K562 (cell line): ENCODE measurements around the gene ATP5ME. TPM values are rescaled to one million over a fixed set of nuclear protein-coding genes. Genes with fewer than 3 reads are reported as not detected.
A peak's percentile ranks its signal among the peaks of the same experiment; 100 is the strongest.

Source experiments
- CREM ChIP-seq: IDR thresholded peaks from 2 replicates; pipeline ENCODE4 v1.6.1; 2014; ENCODE audit warnings: antibody characterized with exemption, low read depth
- ESRRA ChIP-seq: fragments of 450-650 bp; IDR thresholded peaks from 2 replicates; pipeline ENCODE4 v1.6.1; 2014; ENCODE audit warnings: low read depth, mild to moderate bottlenecking, moderate library complexity, borderline replicate concordance
- HNRNPH1 ChIP-seq: fragments of 200-400 bp; formaldehyde crosslinking; optimal IDR thresholded peaks from 2 replicates; pipeline ENCODE3; 2017; ENCODE audit warnings: low read depth, mild to moderate bottlenecking, low read length, moderate library complexity
- HNRNPUL1 ChIP-seq: fragments of 200-400 bp; formaldehyde crosslinking; IDR thresholded peaks from 2 replicates; pipeline ENCODE4 v1.6.1; 2017; ENCODE audit warnings: low read length
- KDM1A ChIP-seq, 2 experiments: fragments of 450-650 bp; IDR thresholded peaks; 2 replicates each; pipeline ENCODE4 v1.6.1; 2016; ENCODE audit warnings: mild to moderate bottlenecking in 2 of 2
- STAT5A ChIP-seq: IDR thresholded peaks from 2 replicates; pipeline ENCODE4 v1.6.1; 2012; ENCODE audit warnings: low read length, inconsistent platforms, borderline replicate concordance
- TAF7 ChIP-seq: fragments of 450-650 bp; IDR thresholded peaks from 2 replicates; pipeline ENCODE4 v1.6.1; 2016; ENCODE audit warnings: missing genetic modification characterization, missing compliant biosample characterization
- ZNF134 ChIP-seq: fragments of 250-450 bp; sonication (Bioruptor Pico); conservative IDR thresholded peaks from 2 replicates; pipeline ENCODE4 v1.4.0; 2020
- polyA plus RNA-seq, 8 experiments: library from polyadenylated mRNA; depleted of rRNA in 4 of 8; stranded (reverse) in 5 of 8; unstranded in 3 of 8; fragments of >200 nt; fragmentation: Nextera tagmentation in 2 of 8; fragmentation: Illumina TruSeq in 1 of 8; extraction: Ambion mirVana in 2 of 8; extraction: Trizol in 1 of 8; gene quantifications; 2 replicates each; pipeline versions ENCODE4 v1.2.1 to v1.2.3, GENCODE V29; 2011 to 2014; ENCODE audit warnings: inconsistent platforms in 1 of 8, missing spikeins in 1 of 8
- total RNA-seq, 7 experiments: library from RNA; depleted of rRNA in 6 of 7; stranded (reverse); fragments of >200 nt in 6 of 7; fragmentation: Illumina TruSeq in 2 of 7; extraction: Trizol in 2 of 7; gene quantifications; 2 replicates each; pipeline versions ENCODE4 v1.2.1 to v1.2.3, GENCODE V29; 2011 to 2021; ENCODE audit warnings: low replicate concordance in 1 of 7
- TF ChIP-seq, protein P1 (sequence below): fragments of 450-650 bp; formaldehyde crosslinking; IDR thresholded peaks from 2 replicates; pipeline ENCODE4 v1.4.0; 2020; ENCODE audit warnings: mild to moderate bottlenecking, moderate library complexity
- TF ChIP-seq, protein P2 (sequence below): fragments of 450-650 bp; IDR thresholded peaks from 2 replicates; pipeline ENCODE4 v1.7.1; 2018; ENCODE audit warnings: mild to moderate bottlenecking, low read depth; ENCODE audit not compliant: partially characterized antibody
- TF ChIP-seq, protein P3 (sequence below): sonication (generic); formaldehyde crosslinking; IDR thresholded peaks from 2 replicates; pipeline ENCODE4 v1.8.0; 2023; ENCODE audit warnings: mild to moderate bottlenecking, missing genetic modification reagents
- TF ChIP-seq, protein P4 (sequence below), 2 experiments: fragments of 450-650 bp; IDR thresholded peaks; 2 replicates each; pipeline ENCODE4 v1.6.1; 2018; ENCODE audit warnings: mild to moderate bottlenecking in 2 of 2, low read depth in 1 of 2; ENCODE audit not compliant: partially characterized antibody in 2 of 2
- TF ChIP-seq, protein P5 (sequence below), 2 experiments: fragments of 150-350 bp in 1 of 2; IDR thresholded peaks; 2 replicates each; pipeline ENCODE4 v1.6.1; 2012 to 2016; ENCODE audit warnings: low read depth in 2 of 2, low read length in 2 of 2, mild to moderate bottlenecking in 1 of 2, moderate library complexity in 1 of 2

ATP5ME gene
- total and polyA plus RNA-seq, 9 of the 15 experiments (the other 6 are each of a cell fraction or from before 2014, with no cell fraction given), result 509 to 2,480 (median 887) TPM

DNA sequence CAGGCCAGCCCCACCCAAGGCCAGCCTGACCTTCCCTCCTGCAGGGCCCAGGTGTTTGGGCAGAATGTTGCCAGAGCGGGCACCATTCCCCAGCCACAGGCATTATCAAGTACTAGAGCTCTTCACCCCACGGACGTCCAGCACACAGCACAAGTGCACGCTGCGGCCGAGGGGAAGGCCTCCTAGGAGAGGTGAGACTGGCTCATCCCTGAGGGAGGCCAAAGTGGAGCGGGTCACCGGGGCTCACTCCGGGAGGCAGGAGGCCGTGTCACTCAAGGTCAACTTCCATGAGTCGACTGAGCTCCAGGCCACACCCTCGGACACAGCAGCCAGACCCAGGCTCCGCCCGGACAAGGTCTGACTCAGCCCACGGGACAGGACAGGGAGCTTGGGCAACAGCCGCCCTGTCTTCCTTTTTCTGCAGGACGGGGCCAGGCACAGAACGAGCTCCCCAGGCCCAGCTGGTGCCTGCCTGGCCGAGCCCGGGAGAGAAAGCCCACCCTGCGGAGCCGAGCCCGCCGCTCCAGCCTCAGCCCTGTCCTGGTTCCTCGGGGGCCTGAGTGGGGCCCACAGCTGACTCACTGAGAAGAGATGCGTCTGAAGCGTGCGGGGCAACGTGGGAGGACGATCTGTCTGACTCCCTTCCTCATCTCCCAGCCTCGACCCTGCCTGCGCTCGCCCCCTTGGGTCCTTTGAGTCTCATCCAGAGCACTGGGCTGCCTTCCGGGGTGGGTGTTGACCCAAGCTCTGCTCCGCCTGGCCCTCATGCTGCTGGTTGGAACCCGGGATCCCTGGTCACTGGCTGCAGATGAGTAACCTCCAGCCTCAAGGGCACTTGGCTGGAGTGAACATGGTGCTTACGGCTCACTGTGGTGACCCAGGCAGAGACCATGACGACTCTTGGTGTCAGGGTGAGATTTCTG is 13.2 kb upstream of the ATP5ME start (continued):
- TF ChIP-seq HNRNPUL1 (no peak), HNRNPH1 (no peak), ZNF134 (CRISPR knock-in tag) (no peak), KDM1A (IDR thresholded peaks at IDR 0.05) (no peak), CREM (peak; percentile 40), ESRRA (peak; percentile 99), TAF7 (tag) (peak; percentile 77), STAT5A (no peak)
- TF ChIP-seq, protein P1, sequence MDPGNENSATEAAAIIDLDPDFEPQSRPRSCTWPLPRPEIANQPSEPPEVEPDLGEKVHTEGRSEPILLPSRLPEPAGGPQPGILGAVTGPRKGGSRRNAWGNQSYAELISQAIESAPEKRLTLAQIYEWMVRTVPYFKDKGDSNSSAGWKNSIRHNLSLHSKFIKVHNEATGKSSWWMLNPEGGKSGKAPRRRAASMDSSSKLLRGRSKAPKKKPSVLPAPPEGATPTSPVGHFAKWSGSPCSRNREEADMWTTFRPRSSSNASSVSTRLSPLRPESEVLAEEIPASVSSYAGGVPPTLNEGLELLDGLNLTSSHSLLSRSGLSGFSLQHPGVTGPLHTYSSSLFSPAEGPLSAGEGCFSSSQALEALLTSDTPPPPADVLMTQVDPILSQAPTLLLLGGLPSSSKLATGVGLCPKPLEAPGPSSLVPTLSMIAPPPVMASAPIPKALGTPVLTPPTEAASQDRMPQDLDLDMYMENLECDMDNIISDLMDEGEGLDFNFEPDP, result no peak
- TF ChIP-seq, protein P2, sequence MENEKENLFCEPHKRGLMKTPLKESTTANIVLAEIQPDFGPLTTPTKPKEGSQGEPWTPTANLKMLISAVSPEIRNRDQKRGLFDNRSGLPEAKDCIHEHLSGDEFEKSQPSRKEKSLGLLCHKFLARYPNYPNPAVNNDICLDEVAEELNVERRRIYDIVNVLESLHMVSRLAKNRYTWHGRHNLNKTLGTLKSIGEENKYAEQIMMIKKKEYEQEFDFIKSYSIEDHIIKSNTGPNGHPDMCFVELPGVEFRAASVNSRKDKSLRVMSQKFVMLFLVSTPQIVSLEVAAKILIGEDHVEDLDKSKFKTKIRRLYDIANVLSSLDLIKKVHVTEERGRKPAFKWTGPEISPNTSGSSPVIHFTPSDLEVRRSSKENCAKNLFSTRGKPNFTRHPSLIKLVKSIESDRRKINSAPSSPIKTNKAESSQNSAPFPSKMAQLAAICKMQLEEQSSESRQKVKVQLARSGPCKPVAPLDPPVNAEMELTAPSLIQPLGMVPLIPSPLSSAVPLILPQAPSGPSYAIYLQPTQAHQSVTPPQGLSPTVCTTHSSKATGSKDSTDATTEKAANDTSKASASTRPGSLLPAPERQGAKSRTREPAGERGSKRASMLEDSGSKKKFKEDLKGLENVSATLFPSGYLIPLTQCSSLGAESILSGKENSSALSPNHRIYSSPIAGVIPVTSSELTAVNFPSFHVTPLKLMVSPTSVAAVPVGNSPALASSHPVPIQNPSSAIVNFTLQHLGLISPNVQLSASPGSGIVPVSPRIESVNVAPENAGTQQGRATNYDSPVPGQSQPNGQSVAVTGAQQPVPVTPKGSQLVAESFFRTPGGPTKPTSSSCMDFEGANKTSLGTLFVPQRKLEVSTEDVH, result no peak
- TF ChIP-seq, protein P3, sequence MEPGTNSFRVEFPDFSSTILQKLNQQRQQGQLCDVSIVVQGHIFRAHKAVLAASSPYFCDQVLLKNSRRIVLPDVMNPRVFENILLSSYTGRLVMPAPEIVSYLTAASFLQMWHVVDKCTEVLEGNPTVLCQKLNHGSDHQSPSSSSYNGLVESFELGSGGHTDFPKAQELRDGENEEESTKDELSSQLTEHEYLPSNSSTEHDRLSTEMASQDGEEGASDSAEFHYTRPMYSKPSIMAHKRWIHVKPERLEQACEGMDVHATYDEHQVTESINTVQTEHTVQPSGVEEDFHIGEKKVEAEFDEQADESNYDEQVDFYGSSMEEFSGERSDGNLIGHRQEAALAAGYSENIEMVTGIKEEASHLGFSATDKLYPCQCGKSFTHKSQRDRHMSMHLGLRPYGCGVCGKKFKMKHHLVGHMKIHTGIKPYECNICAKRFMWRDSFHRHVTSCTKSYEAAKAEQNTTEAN (CRISPR knock-in tag), result no peak
- TF ChIP-seq, protein P4, sequence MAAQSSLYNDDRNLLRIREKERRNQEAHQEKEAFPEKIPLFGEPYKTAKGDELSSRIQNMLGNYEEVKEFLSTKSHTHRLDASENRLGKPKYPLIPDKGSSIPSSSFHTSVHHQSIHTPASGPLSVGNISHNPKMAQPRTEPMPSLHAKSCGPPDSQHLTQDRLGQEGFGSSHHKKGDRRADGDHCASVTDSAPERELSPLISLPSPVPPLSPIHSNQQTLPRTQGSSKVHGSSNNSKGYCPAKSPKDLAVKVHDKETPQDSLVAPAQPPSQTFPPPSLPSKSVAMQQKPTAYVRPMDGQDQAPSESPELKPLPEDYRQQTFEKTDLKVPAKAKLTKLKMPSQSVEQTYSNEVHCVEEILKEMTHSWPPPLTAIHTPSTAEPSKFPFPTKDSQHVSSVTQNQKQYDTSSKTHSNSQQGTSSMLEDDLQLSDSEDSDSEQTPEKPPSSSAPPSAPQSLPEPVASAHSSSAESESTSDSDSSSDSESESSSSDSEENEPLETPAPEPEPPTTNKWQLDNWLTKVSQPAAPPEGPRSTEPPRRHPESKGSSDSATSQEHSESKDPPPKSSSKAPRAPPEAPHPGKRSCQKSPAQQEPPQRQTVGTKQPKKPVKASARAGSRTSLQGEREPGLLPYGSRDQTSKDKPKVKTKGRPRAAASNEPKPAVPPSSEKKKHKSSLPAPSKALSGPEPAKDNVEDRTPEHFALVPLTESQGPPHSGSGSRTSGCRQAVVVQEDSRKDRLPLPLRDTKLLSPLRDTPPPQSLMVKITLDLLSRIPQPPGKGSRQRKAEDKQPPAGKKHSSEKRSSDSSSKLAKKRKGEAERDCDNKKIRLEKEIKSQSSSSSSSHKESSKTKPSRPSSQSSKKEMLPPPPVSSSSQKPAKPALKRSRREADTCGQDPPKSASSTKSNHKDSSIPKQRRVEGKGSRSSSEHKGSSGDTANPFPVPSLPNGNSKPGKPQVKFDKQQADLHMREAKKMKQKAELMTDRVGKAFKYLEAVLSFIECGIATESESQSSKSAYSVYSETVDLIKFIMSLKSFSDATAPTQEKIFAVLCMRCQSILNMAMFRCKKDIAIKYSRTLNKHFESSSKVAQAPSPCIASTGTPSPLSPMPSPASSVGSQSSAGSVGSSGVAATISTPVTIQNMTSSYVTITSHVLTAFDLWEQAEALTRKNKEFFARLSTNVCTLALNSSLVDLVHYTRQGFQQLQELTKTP (IDR thresholded peaks at IDR 0.05; ENCODE audit: low read depth in 1 of 2, partially characterized antibody in 2 of 2), result no peak
- TF ChIP-seq, protein P5, sequence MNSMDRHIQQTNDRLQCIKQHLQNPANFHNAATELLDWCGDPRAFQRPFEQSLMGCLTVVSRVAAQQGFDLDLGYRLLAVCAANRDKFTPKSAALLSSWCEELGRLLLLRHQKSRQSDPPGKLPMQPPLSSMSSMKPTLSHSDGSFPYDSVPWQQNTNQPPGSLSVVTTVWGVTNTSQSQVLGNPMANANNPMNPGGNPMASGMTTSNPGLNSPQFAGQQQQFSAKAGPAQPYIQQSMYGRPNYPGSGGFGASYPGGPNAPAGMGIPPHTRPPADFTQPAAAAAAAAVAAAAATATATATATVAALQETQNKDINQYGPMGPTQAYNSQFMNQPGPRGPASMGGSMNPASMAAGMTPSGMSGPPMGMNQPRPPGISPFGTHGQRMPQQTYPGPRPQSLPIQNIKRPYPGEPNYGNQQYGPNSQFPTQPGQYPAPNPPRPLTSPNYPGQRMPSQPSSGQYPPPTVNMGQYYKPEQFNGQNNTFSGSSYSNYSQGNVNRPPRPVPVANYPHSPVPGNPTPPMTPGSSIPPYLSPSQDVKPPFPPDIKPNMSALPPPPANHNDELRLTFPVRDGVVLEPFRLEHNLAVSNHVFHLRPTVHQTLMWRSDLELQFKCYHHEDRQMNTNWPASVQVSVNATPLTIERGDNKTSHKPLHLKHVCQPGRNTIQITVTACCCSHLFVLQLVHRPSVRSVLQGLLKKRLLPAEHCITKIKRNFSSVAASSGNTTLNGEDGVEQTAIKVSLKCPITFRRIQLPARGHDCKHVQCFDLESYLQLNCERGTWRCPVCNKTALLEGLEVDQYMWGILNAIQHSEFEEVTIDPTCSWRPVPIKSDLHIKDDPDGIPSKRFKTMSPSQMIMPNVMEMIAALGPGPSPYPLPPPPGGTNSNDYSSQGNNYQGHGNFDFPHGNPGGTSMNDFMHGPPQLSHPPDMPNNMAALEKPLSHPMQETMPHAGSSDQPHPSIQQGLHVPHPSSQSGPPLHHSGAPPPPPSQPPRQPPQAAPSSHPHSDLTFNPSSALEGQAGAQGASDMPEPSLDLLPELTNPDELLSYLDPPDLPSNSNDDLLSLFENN (IDR thresholded peaks at IDR 0.05; ENCODE audit: low read depth in 2 of 2, low read length in 2 of 2), result no peak
